ENCODE data around the gene IGF2.
"Not testable (repeated sequence)": the region's sequence is repeated elsewhere in the genome, so short reads cannot be mapped to it uniquely, and the experiment has no call there.

IGF2 gene

DNA sequence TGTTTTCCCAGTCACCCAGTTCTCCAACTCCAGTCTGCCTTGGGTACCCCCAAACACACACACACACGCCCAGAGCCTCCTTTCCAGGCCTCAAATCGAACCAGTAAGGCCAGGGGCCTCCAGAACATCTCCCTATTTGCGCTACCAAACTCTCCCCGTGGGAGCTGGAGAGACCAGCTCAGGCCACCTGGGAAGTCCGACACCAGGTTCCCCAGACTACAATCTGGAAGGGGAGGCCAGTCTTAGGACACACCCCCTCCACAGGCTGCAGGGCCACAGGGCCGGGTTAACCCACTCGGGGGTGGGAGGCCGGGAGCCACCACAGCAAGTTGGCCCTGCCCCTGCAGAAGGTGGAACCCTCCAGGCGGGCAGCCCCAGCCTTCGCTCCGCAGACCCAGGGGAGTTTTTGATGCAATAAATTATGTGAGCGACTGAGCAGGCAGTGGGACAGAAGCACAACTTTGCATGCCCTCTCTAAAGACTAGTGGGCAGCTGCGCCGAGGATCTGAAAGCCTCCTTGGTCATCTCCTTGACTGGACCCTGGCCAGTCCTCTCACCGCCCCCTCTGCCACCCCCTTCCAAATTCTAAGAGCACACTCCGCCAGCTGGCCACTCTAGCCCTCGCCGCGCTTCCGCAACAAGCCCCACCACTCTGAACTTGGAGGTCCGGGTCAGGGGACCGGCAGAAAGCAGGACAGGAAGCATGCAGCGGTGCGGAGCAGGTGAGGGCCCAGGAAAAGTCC, 2.8 kb downstream of the IGF2 start:
- no peak for DNase-seq (ENCODE audit: low spot score)

DNA sequence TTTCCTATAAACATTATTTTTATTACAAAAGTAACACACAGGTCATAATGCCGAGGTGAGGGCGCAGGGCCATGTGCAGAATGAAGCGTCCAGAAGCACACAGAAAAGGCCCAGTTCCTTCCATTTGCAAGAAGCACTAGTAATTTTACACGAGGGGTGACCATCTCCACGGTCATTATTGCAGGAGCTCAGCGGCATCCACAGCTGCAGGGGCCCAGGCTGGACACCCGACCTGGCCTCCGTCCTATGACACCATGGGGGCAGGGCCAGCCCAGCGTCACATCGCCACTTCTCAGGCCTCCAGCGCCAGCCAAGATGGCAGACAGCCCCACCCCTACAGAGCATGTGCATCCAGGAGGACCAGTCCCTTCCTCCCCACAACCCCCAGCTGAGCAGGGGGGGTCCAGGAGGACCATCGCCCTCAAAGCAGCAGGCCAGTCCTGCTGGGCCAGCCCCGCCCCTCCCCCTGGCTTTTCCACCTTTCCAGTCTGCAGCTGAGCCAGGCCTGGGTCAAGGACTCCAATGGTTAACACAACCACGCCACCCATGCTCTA, 3.5 kb downstream of the IGF2 start:
- no peak for DNase-seq (ENCODE audit: low spot score)

DNA sequence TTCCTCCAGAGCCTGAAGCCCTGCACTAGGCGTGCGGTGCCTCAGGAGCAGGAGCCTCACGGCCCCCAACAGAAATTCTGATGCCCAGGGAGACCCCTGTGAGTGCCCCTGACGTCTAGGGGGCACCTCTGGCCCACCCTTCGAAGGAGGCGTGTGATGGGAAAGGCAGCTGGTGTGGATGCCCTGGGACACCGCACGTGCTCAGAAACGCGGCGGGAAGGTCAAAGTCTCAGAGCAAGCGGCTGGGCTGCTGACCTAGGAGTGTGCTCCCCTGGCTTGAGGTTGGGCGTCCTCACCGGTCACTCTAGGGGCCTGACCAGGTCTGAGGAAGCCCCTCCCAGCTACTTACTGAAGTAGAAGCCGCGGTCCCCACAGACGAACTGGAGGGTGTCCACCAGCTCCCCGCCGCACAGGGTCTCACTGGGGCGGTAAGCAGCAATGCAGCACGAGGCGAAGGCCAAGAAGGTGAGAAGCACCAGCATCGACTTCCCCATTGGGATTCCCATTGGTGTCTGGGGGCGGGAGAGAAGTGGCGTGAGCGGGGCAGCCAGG, 4.1 kb downstream of the IGF2 start:
- DNase-seq (ENCODE audit: low spot score) = no peak

DNA sequence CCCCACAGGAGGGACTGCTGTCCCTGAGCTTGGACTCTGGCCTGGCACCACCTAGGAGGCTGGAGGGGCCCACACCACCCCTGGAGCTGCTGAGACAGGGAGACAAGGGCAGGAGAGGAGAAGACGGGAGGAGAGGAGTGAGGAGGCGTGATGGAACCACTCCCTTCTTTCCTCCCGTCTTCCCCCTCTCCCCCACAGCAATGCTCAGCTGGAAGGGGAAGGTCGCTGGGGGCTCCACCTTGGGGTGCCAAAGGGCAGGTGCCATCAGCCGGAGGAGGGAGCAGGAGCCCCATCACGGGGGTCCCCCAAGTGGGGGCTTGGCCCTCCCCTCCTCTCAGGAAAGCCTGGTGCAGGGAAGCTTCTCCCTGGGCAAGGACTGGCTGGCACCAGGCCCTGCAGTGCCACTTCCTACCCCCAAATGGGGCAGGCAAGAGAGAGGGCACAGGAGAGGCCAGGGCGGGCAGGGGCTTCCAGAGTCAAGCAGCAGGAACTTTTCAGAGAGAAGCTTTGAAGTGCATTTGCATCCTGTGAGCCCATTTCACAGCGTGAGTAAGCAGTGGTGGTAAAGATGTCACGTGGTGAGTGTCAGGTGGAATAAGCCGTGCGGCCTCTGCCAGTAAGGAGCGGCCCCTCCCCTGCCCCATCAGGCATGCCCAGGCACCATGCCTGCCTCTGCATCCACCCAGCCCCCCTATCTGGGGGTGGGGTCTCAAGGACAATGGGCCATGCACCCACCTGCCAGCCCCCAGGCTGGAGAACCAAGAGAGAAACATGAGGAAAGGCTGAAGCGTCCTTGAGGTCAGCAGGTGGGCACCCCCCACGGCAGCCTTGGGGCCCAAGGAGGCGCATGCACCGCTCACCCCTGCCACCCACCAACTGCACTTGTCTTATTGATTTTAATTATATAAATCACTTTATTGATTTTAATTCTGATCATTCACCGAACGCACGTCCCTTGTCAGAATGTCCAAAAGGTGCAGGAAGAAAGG, 4.9 kb downstream of the IGF2 start:
- DNase-seq (ENCODE audit: low spot score) = no peak

DNA sequence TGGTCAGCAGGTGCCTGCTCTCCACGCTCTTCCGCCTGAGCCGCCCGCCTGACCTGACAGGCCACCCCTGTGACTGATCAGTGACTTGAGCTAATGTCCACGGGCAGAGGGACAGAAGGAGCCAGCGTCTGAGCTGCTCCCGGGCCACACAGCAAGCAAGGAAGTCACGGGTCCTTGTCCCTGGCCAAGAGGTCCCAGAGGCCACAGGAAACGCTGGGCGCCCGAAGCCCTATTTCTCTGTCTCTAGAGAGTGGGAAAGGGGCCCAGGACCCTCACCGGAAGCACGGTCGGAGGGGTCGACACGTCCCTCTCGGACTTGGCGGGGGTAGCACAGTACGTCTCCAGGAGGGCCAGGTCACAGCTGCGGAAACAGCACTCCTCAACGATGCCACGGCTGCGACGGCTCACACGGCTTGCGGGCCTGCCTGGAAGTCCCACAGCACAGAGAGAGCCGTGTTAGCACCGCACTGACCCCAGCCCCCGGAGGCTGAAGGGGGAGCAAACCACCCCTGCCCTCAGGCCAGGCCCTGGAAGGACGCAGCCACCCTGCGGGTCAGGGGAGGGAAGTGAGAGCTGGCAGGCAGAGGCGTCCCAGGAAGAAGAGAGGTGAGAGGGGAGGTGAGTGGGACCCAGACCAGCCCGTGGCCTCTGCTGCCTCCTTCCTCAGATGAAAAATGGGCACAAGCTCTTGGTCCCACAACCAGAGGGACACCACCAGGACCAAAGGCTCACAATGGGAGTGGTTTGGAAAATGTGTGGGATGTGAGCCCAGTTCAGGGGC, 5.8 kb downstream of the IGF2 start:
- no peak for DNase-seq (ENCODE audit: low spot score)

DNA sequence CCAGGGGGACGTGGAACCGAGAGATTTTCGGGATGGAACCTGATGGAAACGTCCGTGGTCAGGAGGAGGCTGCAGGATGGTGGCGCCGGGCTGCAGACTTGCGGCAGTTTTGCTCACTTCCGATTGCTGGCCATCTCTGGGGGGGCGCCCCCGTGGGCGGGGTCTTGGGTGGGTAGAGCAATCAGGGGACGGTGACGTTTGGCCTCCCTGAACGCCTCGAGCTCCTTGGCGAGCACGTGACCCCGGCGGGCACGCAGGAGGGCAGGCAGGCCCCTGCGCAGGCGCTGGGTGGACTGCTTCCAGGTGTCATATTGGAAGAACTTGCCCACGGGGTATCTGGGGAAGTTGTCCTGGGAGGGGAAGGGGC, 6.3 kb downstream of the IGF2 start:
- no peak for DNase-seq (ENCODE audit: low spot score)

DNA sequence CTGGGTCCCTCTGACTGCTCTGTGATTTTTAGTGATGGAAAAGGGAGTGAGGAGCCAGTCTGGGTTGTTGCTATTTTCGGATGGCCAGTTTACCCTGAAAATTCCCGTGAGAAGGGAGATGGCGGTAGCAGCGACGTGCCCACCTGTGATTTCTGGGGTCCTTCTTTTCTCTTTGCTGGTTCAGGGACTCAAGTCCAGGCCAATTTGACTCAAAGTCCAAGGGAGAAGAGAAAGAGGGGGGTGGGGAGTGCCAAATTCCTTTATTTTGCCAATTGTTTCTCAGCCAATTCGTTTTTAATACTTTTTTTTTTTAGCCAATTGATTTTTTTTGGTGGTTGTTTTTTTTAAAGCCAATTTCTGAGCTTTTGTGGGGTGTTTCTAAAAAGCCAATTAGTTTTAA, 6.9 kb downstream of the IGF2 start:
- no peak for DNase-seq (ENCODE audit: low spot score)

DNA sequence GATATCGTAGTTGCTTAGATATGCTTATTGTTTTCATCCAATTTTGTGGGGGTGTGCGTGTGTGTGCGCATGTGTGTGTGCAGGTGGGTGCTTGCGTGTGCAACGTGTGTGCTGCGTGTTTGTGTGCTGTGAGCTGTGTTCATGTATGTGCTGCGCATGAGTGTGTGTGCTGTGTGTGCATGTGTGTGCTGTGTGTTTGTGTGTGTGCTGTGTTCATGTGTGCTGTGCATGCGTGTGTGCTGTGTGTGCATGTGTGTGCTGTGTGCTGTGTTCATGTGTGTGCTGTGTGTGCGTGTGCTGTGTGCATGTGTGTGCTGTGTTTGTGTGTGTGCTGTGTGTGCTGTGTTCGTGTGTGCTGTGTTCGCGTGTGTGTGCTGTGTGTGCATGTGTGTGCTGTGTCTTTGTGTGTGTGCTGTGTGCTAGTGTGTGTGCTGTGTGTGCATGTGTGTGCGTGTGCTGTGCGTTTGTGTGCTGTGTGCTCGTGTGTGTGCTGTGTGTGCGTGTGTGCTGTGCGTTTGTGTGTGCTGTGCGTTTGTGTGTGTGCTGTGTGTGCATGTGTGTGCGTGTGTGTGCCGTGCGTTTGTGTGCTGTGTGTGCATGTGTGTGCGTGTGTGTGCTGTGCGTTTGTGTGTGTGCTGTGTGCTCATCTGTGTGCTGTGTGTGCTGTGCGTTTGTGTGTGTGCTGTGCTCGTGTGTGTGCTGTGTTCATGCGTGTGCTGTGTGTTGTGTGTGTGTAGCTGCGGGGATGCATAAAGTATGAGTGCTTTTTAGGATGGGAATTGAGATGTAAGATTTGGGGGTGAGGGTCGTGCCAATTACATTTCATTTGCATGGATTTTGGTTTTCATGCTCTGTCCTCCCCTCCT, 7.6 kb downstream of the IGF2 start:
- DNase-seq (ENCODE audit: low spot score) = no peak

DNA sequence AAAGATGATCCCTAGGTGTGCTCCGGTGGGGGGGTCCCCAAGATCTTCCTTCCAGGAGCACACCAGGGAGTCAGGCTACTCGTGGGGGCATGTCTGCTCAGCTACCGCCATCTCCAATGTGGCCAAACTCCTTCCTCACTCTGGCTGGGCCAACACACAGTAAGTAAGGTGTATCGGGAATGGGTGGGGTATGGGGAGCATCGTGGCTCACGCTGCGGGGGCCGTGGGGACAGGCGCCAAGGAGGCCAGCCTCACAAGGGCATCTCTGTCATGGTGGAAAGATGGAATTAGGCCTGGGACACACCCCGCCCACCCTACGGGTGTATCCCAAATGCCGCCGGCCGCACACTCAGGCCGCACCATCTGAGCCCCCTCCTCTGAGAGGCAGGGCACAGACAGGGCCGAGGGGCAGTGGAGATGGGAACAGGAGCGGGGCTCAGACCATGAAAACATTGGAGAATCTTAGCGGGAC, 8.3 kb downstream of the IGF2 start:
- DNase-seq (ENCODE audit: low spot score) = no peak

DNA sequence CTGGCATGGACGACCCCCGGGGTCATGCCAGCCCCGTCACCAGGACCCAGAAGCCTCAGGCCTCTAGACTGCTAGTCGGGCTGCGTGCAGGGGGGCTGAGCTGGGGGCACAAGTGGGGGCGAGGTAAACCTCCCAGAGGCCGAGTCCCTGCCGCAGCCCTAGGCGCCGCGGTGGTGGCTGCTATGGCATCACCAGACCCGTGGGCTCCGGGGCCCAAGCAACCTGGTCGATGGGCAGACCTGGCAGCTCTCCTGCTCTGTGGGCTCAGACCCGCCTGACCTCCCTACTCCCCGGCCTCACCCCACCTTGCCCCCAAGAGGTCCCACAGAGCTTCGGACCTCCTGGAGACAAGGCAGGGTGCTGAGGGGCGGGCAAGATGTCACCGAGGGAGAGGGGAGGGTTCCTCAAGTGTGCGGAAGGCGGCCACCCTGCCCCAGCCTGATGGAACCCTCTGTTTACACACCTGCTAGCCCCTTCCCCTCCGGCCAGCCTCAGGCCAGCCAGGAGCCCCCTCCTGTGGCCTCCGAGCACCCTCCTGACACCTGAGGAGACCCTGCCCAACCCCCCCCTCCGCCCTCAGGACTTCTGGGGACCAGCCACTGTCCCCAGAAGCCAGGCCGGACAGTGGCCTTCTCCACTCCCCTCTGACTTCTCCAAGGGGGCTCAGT, 9.4 kb downstream of the IGF2 start:
- no peak for DNase-seq (ENCODE audit: low spot score)

DNA sequence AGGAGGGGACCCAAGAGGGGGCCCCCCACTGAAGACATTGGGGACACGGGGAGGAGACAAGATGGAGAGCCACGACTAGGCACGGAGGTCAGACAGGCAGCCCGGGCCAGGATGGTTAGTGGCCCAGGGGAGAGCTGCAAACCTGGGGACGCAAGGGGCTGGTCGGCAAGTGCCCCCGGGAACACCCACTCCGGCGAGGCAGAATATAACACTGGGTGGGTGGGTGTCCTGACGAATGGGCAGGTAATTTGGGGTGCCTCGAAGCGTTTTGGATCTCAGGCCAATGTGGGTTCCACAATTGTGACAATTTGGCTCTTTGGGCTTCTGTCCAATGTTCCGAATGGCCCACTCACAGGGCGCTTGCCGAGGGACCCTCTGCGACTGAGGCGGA, 9.9 kb downstream of the IGF2 start:
- no peak for DNase-seq (ENCODE audit: low spot score)

DNA sequence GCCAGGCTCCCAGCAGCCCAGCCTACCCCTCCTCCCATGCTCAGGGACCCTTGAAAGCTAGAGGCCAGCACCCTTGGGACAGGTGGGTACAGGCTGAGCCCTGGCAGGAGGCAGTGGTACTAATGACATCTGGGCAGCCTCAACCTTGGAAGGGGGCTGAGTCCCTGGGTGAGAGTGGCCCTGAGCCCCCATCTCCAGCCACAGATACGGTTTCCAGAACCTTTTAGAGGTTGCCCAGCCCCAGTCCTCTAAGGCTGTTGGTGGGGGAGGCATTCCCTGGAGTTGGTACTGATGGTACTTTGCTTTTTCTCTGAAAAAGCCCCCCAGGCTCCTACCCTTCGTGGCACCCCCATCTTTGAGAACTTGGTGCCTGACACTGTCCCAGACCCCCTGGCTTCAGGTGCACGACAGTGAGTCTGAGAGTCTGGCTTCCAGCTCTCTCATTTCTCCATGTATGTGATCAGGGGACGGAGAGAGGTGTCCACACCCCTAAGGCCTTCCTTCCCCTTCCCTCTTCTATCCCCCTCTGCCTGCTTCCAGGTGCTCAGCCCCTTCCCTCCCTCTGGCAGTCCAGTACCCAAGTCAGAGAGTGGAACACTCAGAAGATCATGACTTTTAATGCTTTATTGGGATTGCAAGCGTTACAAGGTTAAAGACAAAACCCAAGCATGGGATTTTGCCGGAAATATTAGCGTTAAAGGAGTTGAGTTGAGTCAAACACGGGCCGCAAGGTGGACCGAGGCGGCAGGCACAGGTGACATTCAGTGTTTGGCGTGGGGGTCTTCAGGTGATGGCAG, 10.5 kb downstream of the IGF2 start:
- DNase-seq (ENCODE audit: low spot score) = no peak

DNA sequence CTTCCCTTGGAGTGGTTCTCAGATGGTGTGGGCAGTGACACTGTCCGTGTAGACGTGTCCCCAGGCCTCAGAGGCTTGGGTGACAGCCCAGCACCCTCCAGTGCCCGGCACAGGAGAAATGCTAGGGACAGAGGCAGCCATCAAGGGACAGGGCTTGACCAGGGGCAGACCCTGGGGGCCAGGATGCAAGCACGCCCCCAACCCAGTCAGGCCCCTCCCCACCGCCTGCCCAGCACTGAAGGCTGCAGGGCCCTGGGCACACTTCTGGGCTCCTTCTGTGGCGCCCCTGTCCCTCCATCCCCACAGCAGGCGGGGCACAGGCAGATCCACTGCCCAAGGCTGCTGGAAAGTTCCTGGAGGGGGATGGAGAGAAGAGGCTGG, 11.1 kb downstream of the IGF2 start:
- DNase-seq (ENCODE audit: low spot score) = no peak

DNA sequence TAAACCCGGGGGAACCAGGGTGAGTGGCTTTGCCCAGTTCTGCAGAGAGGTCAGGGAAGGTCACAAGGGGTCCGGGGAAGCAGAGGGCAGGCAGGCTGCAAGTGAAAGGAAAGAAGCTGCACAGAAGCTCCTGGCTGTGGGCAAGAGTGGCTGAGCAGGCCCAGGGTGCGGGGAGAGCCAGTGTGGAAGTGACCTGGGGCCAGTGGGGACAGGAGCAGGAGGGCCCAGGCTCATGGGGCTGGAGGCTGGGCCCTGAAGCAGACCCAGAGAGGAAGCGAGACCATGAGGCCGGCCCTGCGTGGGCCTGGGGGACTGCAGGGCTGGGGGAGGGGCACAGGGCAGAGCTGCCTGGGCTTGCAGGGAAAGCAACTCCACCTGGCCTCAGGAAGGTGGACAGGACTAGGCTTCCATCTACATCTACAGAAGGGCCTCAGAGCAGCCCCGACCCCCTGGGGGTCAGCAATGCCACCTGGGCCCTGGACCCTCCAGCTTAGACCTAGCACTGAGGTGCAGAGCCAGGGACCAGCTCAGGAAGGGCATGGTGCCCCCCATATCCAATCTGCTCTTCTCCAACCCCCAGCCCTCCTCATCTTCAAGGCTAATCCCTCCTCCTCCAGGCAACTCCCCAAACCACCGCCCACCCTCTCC, 11.6 kb downstream of the IGF2 start:
- no peak for DNase-seq (ENCODE audit: low spot score)

DNA sequence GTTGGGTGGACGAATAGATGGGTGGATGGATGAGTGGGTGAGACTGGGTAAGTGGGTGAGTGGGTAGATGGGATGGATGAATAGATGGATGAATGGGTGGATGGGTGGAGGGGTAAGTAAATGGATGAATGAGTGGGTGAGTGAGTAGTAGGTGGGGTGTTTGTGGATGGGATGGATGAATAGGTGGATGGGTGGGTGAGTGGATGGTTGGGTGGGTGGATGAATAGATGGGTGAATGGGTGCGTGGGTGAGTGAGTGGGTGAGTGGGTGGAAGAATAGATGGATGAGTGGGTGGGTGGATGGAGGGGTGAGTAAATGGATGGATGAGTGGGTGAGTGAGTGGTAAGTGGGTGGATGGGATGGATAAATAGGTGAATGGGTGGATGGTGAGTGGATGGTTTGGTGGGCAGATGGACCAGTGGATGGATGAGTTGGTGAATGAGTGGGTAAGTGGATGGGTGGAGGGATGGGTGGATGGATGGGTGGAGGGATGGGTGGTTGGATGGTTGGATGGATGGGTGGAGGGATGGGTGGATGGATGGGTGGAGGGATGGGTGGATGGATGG, 12.6 kb downstream of the IGF2 start:
- DNase-seq (ENCODE audit: low spot score) = no peak

DNA sequence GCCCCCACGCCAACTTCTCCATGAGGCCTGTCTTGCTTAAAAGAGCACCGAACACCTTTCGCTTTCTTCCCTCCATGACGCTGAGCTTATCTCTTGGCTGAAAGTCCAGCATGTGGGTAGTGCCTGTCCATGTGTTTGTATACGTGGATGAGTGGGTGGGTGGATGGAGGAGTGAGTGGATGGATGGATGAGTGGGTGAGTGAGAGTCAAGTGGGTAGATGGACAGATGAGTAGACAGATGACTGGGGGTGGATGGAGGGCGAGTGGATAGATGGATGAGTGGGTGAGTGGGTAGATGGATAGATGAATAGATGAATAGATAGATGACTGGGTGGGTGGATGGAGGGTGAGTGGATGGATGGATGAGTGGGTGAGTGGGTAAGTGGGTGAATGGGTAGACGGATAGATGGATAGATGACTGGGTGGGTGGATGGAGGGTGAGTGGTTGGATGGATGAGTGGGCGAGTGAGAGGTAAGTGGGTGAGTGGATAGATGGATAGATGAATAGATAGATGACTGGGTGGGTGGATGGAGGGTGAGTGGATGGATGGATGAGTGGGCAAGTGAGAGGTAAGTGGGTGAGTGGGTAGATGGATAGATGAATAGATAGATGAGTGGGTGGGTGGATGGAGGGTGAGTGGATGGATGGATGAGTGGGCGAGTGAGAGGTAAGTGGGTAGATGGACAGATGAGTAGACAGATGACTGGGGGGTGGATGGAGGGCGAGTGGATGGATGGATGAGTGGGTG, 14.3 kb downstream of the IGF2 start:
- not testable (repeated sequence) for DNase-seq (ENCODE audit: low spot score)

DNA sequence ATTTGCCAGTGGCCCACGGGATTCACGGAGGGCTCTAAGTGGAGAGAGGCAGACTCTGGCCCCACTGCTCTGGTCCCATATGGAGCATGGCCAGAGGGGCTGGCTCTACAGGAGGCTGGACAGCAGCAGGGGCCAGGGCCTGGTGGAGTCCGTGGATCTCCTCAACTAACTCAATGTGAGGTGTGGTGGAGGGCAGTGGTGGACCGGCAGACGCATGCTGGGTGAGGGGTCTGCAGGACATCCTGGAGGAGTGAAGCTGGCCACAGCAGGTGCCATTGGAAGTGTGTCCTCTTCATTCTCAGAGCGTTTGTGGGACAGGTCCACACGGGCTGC, 15.6 kb downstream of the IGF2 start:
- no peak for DNase-seq (ENCODE audit: low spot score)

Measured in hematopoietic multipotent progenitor cell treated with erythropoietin and hydrocortisone succinate and interleukin-3 and kit ligand, for 17 days (in vitro differentiated cells).